Measurements from ENCODE around the gene C1RL. TPM values are rescaled to one million over a fixed set of nuclear protein-coding genes. Genes with fewer than 3 reads are reported as not detected.

Gene C1RL
- total RNA-seq, 1 donor from 2014 or later, result 58.5 TPM

DNA sequence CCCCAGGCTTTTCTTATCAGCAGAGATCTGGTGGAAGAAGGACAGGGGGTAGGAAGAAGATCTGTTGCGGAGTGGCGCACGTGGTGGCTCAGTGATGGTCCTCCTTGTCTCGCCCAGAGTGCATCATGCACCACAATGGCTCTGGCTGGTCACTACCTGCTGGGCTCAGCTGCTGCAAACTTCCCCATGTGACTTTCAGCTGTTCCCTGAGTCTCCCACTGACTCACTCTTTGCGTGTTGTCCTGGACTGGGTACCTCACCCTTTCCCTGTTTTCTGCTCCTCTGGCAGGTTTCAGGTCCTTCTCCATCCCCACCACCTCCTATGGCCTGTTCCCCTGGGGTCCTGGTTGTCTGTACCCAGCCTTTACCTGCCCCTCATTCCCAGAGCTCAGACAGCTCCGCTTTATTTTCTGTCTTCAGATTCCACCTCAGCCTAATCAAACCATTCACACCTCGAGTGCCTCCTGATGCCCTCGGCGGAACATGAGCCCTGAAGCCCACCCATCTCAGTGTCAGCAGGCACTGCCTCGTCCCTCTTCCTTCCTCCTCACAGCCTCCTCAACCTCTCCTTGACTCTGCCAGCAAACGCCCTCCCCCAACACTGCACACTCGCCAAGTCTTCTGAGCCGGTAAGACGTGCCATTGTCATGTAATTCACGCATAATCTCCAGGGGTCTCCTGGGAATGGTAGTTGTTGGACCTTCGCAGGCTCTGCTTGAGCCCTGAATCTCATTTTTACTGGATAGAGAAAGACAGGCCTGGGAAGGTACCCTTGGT, 18.6 kb downstream of the C1RL start:
- H3K27me3 Mint-ChIP-seq (ENCODE audit: low read depth), result no peaks in the 10 kb centered on the region
- TF ChIP-seq, protein P1, sequence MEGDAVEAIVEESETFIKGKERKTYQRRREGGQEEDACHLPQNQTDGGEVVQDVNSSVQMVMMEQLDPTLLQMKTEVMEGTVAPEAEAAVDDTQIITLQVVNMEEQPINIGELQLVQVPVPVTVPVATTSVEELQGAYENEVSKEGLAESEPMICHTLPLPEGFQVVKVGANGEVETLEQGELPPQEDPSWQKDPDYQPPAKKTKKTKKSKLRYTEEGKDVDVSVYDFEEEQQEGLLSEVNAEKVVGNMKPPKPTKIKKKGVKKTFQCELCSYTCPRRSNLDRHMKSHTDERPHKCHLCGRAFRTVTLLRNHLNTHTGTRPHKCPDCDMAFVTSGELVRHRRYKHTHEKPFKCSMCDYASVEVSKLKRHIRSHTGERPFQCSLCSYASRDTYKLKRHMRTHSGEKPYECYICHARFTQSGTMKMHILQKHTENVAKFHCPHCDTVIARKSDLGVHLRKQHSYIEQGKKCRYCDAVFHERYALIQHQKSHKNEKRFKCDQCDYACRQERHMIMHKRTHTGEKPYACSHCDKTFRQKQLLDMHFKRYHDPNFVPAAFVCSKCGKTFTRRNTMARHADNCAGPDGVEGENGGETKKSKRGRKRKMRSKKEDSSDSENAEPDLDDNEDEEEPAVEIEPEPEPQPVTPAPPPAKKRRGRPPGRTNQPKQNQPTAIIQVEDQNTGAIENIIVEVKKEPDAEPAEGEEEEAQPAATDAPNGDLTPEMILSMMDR (IDR thresholded peaks at IDR 0.05; ENCODE audit: unreplicated experiment), result no peak
- peaks cover 13% of the 10 kb centered on the region for H3K4me1 Mint-ChIP-seq
- no peak overlapping the region for H3K4me3 Mint-ChIP-seq
- no peak overlapping the region for H3K27ac Mint-ChIP-seq
- peaks cover 9% of the 10 kb centered on the region for H3K36me3 Mint-ChIP-seq
- DNase-seq (ENCODE audit: low spot score in 2 of 2, unreplicated experiment in 2 of 2), result no peak
- no peaks in the 10 kb centered on the region for H3K9me3 Mint-ChIP-seq

DNA sequence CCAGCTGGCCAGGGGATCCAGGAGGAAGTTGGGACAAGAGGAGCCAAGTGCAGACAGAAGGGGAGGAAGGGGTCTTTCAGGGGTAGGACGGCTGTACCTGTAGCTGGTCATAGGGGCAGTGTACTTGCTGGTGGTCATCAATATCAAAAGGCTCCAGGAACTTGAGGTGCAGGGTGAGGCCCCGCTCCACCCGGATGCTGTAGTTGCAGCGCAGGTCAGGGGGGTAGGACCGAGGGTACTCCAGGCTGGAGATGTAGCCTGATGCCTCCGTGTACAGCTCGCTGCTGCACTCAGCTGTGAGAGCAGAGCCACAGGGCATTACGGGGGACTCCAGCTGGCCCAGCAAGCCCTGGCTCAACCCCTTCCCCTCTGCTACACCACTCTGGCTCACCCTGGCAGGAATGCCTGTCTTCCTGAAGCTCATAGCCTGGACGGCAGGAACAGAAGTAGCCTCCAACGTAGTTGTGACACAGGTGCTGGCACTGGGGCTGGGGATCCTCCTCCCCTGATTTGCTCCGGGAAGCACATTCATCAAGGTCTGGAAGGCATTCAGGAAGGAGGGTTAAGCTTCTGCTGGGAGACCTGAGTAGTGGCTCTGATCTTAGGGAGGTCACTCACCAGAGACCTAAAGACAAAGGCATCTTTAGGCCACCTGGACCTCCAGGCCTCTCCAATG, 19.7 kb downstream of the C1RL start:
- Mint-ChIP-seq H3K36me3 (peaks cover 9% of the 10 kb centered on the region), H3K9me3 (no peaks in the 10 kb centered on the region), H3K27me3 (ENCODE audit: low read depth) (no peaks in the 10 kb centered on the region), H3K4me1 (peaks cover 13% of the 10 kb centered on the region), H3K4me3 (no peak overlapping the region), H3K27ac (no peak overlapping the region)
- TF ChIP-seq, protein P1 (IDR thresholded peaks at IDR 0.05; ENCODE audit: unreplicated experiment), result no peak
- no peak for DNase-seq (ENCODE audit: low spot score in 2 of 2, unreplicated experiment in 2 of 2)

DNA sequence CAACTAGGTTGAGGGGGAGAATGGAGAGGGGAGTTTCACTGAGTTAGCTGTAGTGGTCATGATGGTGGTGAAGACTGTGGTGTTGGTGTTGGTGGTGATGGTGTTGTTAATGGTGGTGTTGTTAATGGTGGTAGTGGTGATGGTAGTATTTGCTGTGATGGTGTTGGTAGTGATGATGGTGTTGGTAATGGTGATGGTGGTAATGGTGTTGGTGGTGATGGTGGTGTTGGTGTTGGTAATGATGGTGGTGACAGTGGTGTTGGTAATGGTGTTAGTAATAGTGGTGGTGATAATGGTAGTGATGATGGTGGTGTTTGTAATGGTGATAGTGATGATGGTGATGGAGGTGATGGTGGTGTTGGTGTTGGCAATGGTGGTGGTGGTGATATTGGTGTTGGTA, 25.9 kb downstream of the C1RL start:
- TF ChIP-seq, protein P1 (IDR thresholded peaks at IDR 0.05; ENCODE audit: unreplicated experiment), result no peak
- peaks cover 6% of the 10 kb centered on the region for H3K9me3 Mint-ChIP-seq
- no peak overlapping the region for H3K27ac Mint-ChIP-seq
- peaks cover 24% of the 10 kb centered on the region for H3K36me3 Mint-ChIP-seq
- H3K27me3 Mint-ChIP-seq (ENCODE audit: low read depth), result no peaks in the 10 kb centered on the region
- no peak overlapping the region for H3K4me3 Mint-ChIP-seq
- H3K4me1 Mint-ChIP-seq, result peaks cover 4% of the 10 kb centered on the region
- DNase-seq (ENCODE audit: low spot score in 2 of 2, unreplicated experiment in 2 of 2), result no peak

DNA sequence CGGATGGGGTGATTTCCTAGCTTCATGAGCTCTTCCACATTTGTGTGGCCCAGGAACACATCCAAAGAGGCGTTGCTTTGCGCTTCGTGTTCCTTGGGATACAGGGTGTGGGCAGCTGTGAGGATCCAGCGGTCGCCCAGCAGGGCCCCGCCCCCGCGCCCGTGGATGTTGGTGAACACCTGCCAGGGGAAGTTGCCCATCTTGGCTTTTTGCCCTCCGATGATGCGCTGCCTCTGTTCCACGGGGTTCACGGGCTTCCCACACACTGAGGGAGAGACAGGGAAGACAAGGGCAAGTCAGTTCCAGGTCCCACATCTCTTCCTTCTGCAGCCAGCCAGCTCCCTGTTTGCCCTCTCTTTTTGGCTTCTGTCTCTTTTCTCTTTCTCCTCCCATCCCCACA, 28.0 kb downstream of the C1RL start:
- Mint-ChIP-seq H3K36me3 (peaks cover 16% of the 10 kb centered on the region), H3K27me3 (ENCODE audit: low read depth) (peaks cover 2% of the 10 kb centered on the region), H3K4me1 (peaks cover 4% of the 10 kb centered on the region)

DNA sequence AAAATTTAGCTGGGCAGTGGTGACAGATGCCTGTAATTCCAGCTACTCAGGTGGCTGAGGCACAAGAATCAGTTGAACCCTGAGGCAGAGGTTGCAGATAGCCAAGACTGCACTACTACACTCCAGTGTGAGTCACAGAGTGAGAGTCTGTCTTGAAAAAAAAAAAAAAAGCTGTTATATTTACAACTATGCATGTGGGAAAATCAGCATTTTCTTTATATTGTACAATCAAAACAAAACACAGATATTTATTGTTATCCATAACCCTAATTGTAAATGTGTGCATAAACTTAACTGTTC, 29.2 kb downstream of the C1RL start:
- Mint-ChIP-seq H3K27ac (peak overlapping the region; percentile 75), H3K4me1 (peaks cover 4% of the 10 kb centered on the region), H3K27me3 (ENCODE audit: low read depth) (peaks cover 8% of the 10 kb centered on the region), H3K36me3 (peaks cover 16% of the 10 kb centered on the region), H3K4me3 (no peak overlapping the region), H3K9me3 (peaks cover 6% of the 10 kb centered on the region)
- TF ChIP-seq, protein P1 (IDR thresholded peaks at IDR 0.05; ENCODE audit: unreplicated experiment), result no peak
- DNase-seq (ENCODE audit: low spot score in 2 of 2, unreplicated experiment in 2 of 2), result no peak

More for the DNA sequence above, 28.0 kb downstream of the C1RL start:
- H3K27ac Mint-ChIP-seq, result no peak overlapping the region
- no peak overlapping the region for H3K4me3 Mint-ChIP-seq
- TF ChIP-seq, protein P1 (IDR thresholded peaks at IDR 0.05; ENCODE audit: unreplicated experiment), result no peak
- peaks cover 6% of the 10 kb centered on the region for H3K9me3 Mint-ChIP-seq
- DNase-seq (ENCODE audit: low spot score in 2 of 2, unreplicated experiment in 2 of 2), result no peak

Measured in mesothelial cell of epicardium (in vitro differentiated cells).